IMR-90 (cell line): ENCODE data around the gene DNASE1L1. TPM values are rescaled to one million over a fixed set of nuclear protein-coding genes. Genes with fewer than 3 reads are reported as not detected.

Experiments
- ATAC-seq: fragments of 200-7000 bp; cut with Tn5 transposase; 2 replicates; pipeline ENCODE4 v1.9.1; 2020; ENCODE audit warnings: low read depth, mild to moderate bottlenecking, moderate library complexity
- BruUV-seq: library from RNA; stranded (reverse); fragments of 400-500 nt; replicated peaks from 2 replicates; lab custom pipeline; 2021; lab: Mats Ljungman, UMichigan
- CTCF ChIA-PET: fragments of 300-600 bp; formaldehyde crosslinking; extraction: SDS; loops from one replicate; lab custom pipeline; 2021; ENCODE audit warnings: antibody characterized with exemption; lab: Yijun Ruan, JAX
- POLR2A ChIA-PET: fragments of 300-600 bp; sonication (Branson Sonifier 250); formaldehyde crosslinking; loops from one replicate; lab custom pipeline; 2022; ENCODE audit warnings: antibody characterized with exemption; ENCODE audit not compliant: unreplicated experiment; lab: Charles Lee
- DNase-seq: peaks from one replicate; pipeline ENCODE4 v3.0.0; 2013
- H2AFZ ChIP-seq: replicated peaks from 2 replicates; pipeline ENCODE3; 2013; ENCODE audit warnings: low read length, mild to moderate bottlenecking; ENCODE audit not compliant: poor library complexity
- H2AK5ac ChIP-seq: 2 replicates; pipeline ENCODE4 v1.6.1; 2013; ENCODE audit warnings: low read depth, low read length, inconsistent platforms
- H2AK9ac ChIP-seq: replicated peaks from 2 replicates; pipeline ENCODE3; 2013; ENCODE audit warnings: mild to moderate bottlenecking, low read depth, low read length, moderate library complexity; ENCODE audit not compliant: poor library complexity
- H2BK120ac ChIP-seq: 2 replicates; pipeline ENCODE4 v1.6.1; 2013; ENCODE audit warnings: low read depth, low read length, inconsistent platforms
- H2BK15ac ChIP-seq: 3 replicates; pipeline ENCODE4 v1.6.1; 2013; ENCODE audit warnings: low read depth, low read length, inconsistent platforms
- H2BK20ac ChIP-seq: 2 replicates; pipeline ENCODE4 v1.6.1; 2013; ENCODE audit warnings: low read depth, mild to moderate bottlenecking, inconsistent platforms, low read length, moderate library complexity
- H2BK5ac ChIP-seq: 2 replicates; pipeline ENCODE4 v1.6.1; 2013; ENCODE audit warnings: mild to moderate bottlenecking, low read depth, low read length, inconsistent platforms; ENCODE audit not compliant: poor library complexity, severe bottlenecking
- H3K14ac ChIP-seq: replicated peaks from 2 replicates; pipeline ENCODE4 v1.6.1; 2013; ENCODE audit warnings: low read depth, low read length, inconsistent platforms
- H3K18ac ChIP-seq: 2 replicates; pipeline ENCODE4 v1.6.1; 2013; ENCODE audit warnings: low read depth, low read length, control low read depth
- H3K23ac ChIP-seq: 2 replicates; pipeline ENCODE4 v1.6.1; 2013; ENCODE audit warnings: low read depth, low read length, inconsistent platforms
- H3K27ac ChIP-seq: 2 replicates; pipeline ENCODE4 v1.5.1; 2013; ENCODE audit warnings: mild to moderate bottlenecking, control low read depth, low read length; ENCODE audit not compliant: insufficient read depth
- H3K27me3 ChIP-seq: 2 replicates; pipeline ENCODE4 v1.6.1; 2013; ENCODE audit warnings: low read length; ENCODE audit not compliant: control insufficient read depth, insufficient read depth
- H3K36me3 ChIP-seq: 2 replicates; pipeline ENCODE4 v1.6.1; 2013; ENCODE audit warnings: low read length, mixed read lengths; ENCODE audit not compliant: control insufficient read depth, insufficient read depth
- H3K4ac ChIP-seq: 2 replicates; pipeline ENCODE4 v1.6.1; 2013; ENCODE audit warnings: low read depth, low read length, inconsistent platforms
- H3K4me1 ChIP-seq: 2 replicates; pipeline ENCODE4 v1.6.1; 2013; ENCODE audit warnings: low read length, mixed read lengths; ENCODE audit not compliant: control insufficient read depth, insufficient read depth
- H3K4me2 ChIP-seq: 2 replicates; pipeline ENCODE4 v1.6.1; 2013; ENCODE audit warnings: low read depth, mild to moderate bottlenecking, control low read depth, low read length, moderate library complexity
- H3K4me3 ChIP-seq: 2 replicates; pipeline ENCODE4 v1.5.1; 2013; ENCODE audit warnings: low read depth, mild to moderate bottlenecking, control low read depth, low read length, moderate library complexity; ENCODE audit not compliant: insufficient read depth
- H3K56ac ChIP-seq: 2 replicates; pipeline ENCODE4 v1.6.1; 2013; ENCODE audit warnings: low read length, inconsistent platforms; ENCODE audit not compliant: insufficient read depth; ENCODE audit errors: extremely low read depth
- H3K79me1 ChIP-seq, 2 experiments: 2 replicates each; pipeline ENCODE4 v1.6.1; 2013; ENCODE audit warnings: low read length in 2 of 2, inconsistent platforms in 1 of 2, low read depth in 1 of 2
- H3K9ac ChIP-seq: 2 replicates; pipeline ENCODE4 v1.6.1; 2013; ENCODE audit warnings: low read depth, low read length, control low read depth
- H3K9me1 ChIP-seq: 2 replicates; pipeline ENCODE4 v1.6.1; 2013; ENCODE audit warnings: low read length, inconsistent platforms; ENCODE audit not compliant: insufficient read depth
- H3K9me3 ChIP-seq: 2 replicates; pipeline ENCODE4 v1.6.1; 2013; ENCODE audit warnings: low read length; ENCODE audit not compliant: control insufficient read depth, insufficient read depth
- H4K20me1 ChIP-seq: 2 replicates; pipeline ENCODE4 v1.6.1; 2013; ENCODE audit warnings: low read length, inconsistent platforms; ENCODE audit not compliant: insufficient read depth
- H4K5ac ChIP-seq: 2 replicates; pipeline ENCODE4 v1.6.1; 2013; ENCODE audit warnings: mild to moderate bottlenecking, low read depth, low read length, control low read depth
- H4K8ac ChIP-seq, 2 experiments: 2 replicates each; pipeline ENCODE4 v1.6.1; 2013; ENCODE audit warnings: low read depth in 2 of 2, low read length in 2 of 2, control low read depth in 1 of 2, inconsistent platforms in 1 of 2
- H4K91ac ChIP-seq: 2 replicates; pipeline ENCODE4 v1.6.1; 2013; ENCODE audit warnings: low read depth, low read length, inconsistent platforms; ENCODE audit not compliant: insufficient read depth
- BHLHE40 ChIP-seq: fragments of 150-350 bp; IDR thresholded peaks from 2 replicates; pipeline ENCODE4 v1.6.1; 2016; ENCODE audit warnings: mild to moderate bottlenecking, low read depth, low read length
- CEBPB ChIP-seq: IDR thresholded peaks from 2 replicates; pipeline ENCODE4 v1.6.1; 2012; ENCODE audit warnings: low read depth, low read length, improper control_type of control experiment
- CHD1 ChIP-seq: IDR thresholded peaks from 2 replicates; pipeline ENCODE4 v1.6.1; 2012; ENCODE audit warnings: low read depth, low read length, improper control_type of control experiment
- CTCF ChIP-seq: conservative IDR thresholded peaks from 2 replicates; pipeline ENCODE4 v1.5.1; 2012; ENCODE audit warnings: mild to moderate bottlenecking, low read depth, low read length, improper control_type of control experiment
- ELK1 ChIP-seq: fragments of 150-350 bp; IDR thresholded peaks from 2 replicates; pipeline ENCODE4 v1.6.1; 2016; ENCODE audit warnings: low read depth, mild to moderate bottlenecking, low read length, moderate library complexity, borderline replicate concordance
- FOS ChIP-seq: fragments of 150-350 bp; IDR thresholded peaks from 2 replicates; pipeline ENCODE4 v1.6.1; 2016; ENCODE audit warnings: low read depth, low read length
- MAFK ChIP-seq: IDR thresholded peaks from 2 replicates; pipeline ENCODE4 v1.6.1; 2012; ENCODE audit warnings: low read depth, low read length, improper control_type of control experiment
- MAZ ChIP-seq: IDR thresholded peaks from 2 replicates; pipeline ENCODE4 v1.6.1; 2012; ENCODE audit warnings: low read depth, mild to moderate bottlenecking, low read length, improper control_type of control experiment, moderate library complexity, borderline replicate concordance
- MXI1 ChIP-seq: IDR thresholded peaks from 2 replicates; pipeline ENCODE4 v1.6.1; 2012; ENCODE audit warnings: low read depth, mild to moderate bottlenecking, low read length, moderate library complexity, borderline replicate concordance
- NFE2L2 ChIP-seq: fragments of 150-350 bp; IDR thresholded peaks from 2 replicates; pipeline ENCODE4 v1.6.1; 2016; ENCODE audit warnings: low read depth, mild to moderate bottlenecking, low read length
- POLR2A ChIP-seq: IDR thresholded peaks from 2 replicates; pipeline ENCODE4 v1.6.1; 2012; ENCODE audit warnings: mild to moderate bottlenecking, low read depth, low read length
- RAD21 ChIP-seq: IDR thresholded peaks from 2 replicates; pipeline ENCODE4 v1.6.1; 2012; ENCODE audit warnings: low read length, improper control_type of control experiment
- RCOR1 ChIP-seq: IDR thresholded peaks from 2 replicates; pipeline ENCODE4 v1.6.1; 2012; ENCODE audit warnings: mild to moderate bottlenecking, low read length, improper control_type of control experiment; ENCODE audit not compliant: insufficient replicate concordance
- RFX5 ChIP-seq: IDR thresholded peaks from 2 replicates; pipeline ENCODE4 v1.8.0; 2012; ENCODE audit warnings: low read depth, mild to moderate bottlenecking, low read length, moderate library complexity
- SMC3 ChIP-seq: fragments of 150-350 bp; IDR thresholded peaks from 2 replicates; pipeline ENCODE4 v1.6.1; 2016; ENCODE audit warnings: low read depth, mild to moderate bottlenecking, antibody characterized with exemption, low read length, moderate library complexity
- USF2 ChIP-seq: fragments of 150-350 bp; IDR thresholded peaks from 2 replicates; pipeline ENCODE4 v1.6.1; 2017; ENCODE audit warnings: mild to moderate bottlenecking, antibody characterized with exemption, low read length, low read depth
- WGBS, 2 experiments: methylation state at CpG; one replicate each; pipeline versions ENCODE4 v1.1.5 to v1.1.7; 2013; ENCODE audit warnings: missing lambda C conversion rate in 2 of 2; ENCODE audit not compliant: insufficient read length in 1 of 2; ENCODE audit errors: extremely low coverage in 2 of 2; 5-methylcytosine and 5-hydroxymethylcytosine counted together
- dilution Hi-C: fragments of 300-500 bp; cut with HindIII; formaldehyde crosslinking; loops from one replicate; pipeline ENCODE4 v1.14.3; 2018; ENCODE audit warnings: low sequenced_read_pairs; ENCODE audit not compliant: unreplicated experiment
- in situ Hi-C: fragments of 300-500 bp; cut with MboI; formaldehyde crosslinking; loops from 3 replicates; pipeline ENCODE4 v1.14.3; 2019; ENCODE audit warnings: low sequenced_read_pairs, inconsistent platforms, mixed read lengths
- intact Hi-C: fragments of 100-400 bp; cut with micrococcal nuclease; formaldehyde crosslinking; loops from 2 replicates; pipeline ENCODE4 v1.10.0; 2022
- polyA plus RNA-seq, 3 experiments: library from polyadenylated mRNA; depleted of rRNA; stranded (reverse); fragments of >200 nt; gene quantifications; 2 replicates each; pipeline ENCODE4 v1.2.3, GENCODE V29; 2012; ENCODE audit warnings: low replicate concordance in 1 of 3
- total RNA-seq: library from RNA; depleted of rRNA; stranded (reverse); fragments of >200 nt; gene quantifications from 2 replicates; pipeline ENCODE4 v1.2.3, GENCODE V29; 2012

DNASE1L1 gene
- total and polyA plus RNA-seq, 2 of the 4 experiments (the other 2 are of a cell fraction): 51.4 to 55.5 TPM

- in situ Hi-C loops (no loop called here), intact Hi-C loops (loop anchor here (5.0 kb wide), 1 partner anchor 120 kb away; no protein-coding TSS in a partner anchor), dilution Hi-C loops (no loop called here)
- Histone ChIP-seq H2AFZ (peak overlapping the region; percentile 95), H3K36me3 (peaks cover 5% of the 10 kb centered on the region), H3K9ac (peak overlapping the region; percentile 71), H3K23ac (peak overlapping the region; percentile 34; the same call in 1 of the 2 replicates), H4K91ac (peak overlapping the region; percentile 10; the same call in 1 of the 2 replicates), H3K14ac (peak overlapping the region; percentile 59; the same call in 1 of the 2 replicates), H3K27me3 (no peaks in the 10 kb centered on the region), H3K4me2 (peak overlapping the region; percentile 57), H2AK9ac (peak overlapping the region; percentile 75), H4K20me1 (no peaks in the 10 kb centered on the region), H3K56ac (no peak overlapping the region), H3K4me1 (peaks cover 4% of the 10 kb centered on the region), H2BK120ac (no peak overlapping the region), H3K27ac (no peak overlapping the region; the same call in 1 of the 2 replicates), H3K4ac (peak overlapping the region; percentile 57), H3K4me3 (peak overlapping the region; percentile 94), H2BK15ac (no peak overlapping the region), H3K9me3 (no peaks in the 10 kb centered on the region), H2AK5ac (peak overlapping the region; percentile 57; the same call in 1 of the 2 replicates), H2BK20ac (no peak overlapping the region), H3K79me1 (peaks cover 6 to 26% of the 10 kb centered on the region in 2 experiments; a peak in 3 of 4 replicates), H3K9me1 (peaks cover 3% of the 10 kb centered on the region; the same call in 1 of the 2 replicates), H3K18ac (no peak overlapping the region), H2BK5ac (no peak overlapping the region), H4K8ac (peak overlapping the region; percentile 69), H4K5ac (no peak overlapping the region; the same call in 1 of the 2 replicates)
- POLR2A ChIA-PET: no interaction called here
- DNase-seq: no peak
- TF ChIP-seq CTCF: no peak
- TF ChIP-seq RAD21: no peak
- TF ChIP-seq RCOR1: no peak
- TF ChIP-seq MAZ: no peak
- TF ChIP-seq CEBPB: no peak
- no peak for TF ChIP-seq FOS
- TF ChIP-seq RFX5: no peak
- no peak for TF ChIP-seq USF2
- TF ChIP-seq ELK1: no peak
- no peak for TF ChIP-seq MXI1
- no peak for TF ChIP-seq NFE2L2
- no peak for TF ChIP-seq SMC3
- TF ChIP-seq CHD1: no peak
- TF ChIP-seq POLR2A: no peak
- no peak for TF ChIP-seq BHLHE40
- TF ChIP-seq MAFK: no peak
- CTCF ChIA-PET: no interaction called here
- no TSS peak for BruUV-seq
- WGBS, 2 experiments: 63% methylated on average over 3 of the region's 4 CpGs; no CpG with 5 or more reads in 1 of the 2 experiments
- ATAC-seq: no peak
Measured at GRCh38 chrX:154412468-154412867, 3.4 kb upstream of the DNASE1L1 start.
